Endothelial cell (in vitro differentiated cells): Measurements from ENCODE around the gene SMIM15. TPM values are rescaled to one million over a fixed set of nuclear protein-coding genes. Genes with fewer than 3 reads are reported as not detected.

ENCODE experiments used
- DNase-seq: peaks from one replicate; pipeline ENCODE4 v3.0.0; 2021; ENCODE audit warnings: low spot score
- H3K27ac Mint-ChIP-seq: one replicate; pipeline ENCODE4 v1.8.0; 2021; ENCODE audit warnings: mixed read lengths, inconsistent platforms; ENCODE audit not compliant: unreplicated experiment
- H3K27me3 Mint-ChIP-seq: one replicate; pipeline ENCODE4 v1.8.0; 2021; ENCODE audit warnings: mild to moderate bottlenecking, moderate library complexity, mixed read lengths, inconsistent platforms; ENCODE audit not compliant: unreplicated experiment
- H3K36me3 Mint-ChIP-seq: one replicate; pipeline ENCODE4 v1.8.0; 2021; ENCODE audit warnings: mild to moderate bottlenecking, low read depth, mixed read lengths, inconsistent platforms; ENCODE audit not compliant: unreplicated experiment
- H3K4me1 Mint-ChIP-seq: one replicate; pipeline ENCODE4 v1.8.0; 2021; ENCODE audit warnings: mild to moderate bottlenecking, mixed read lengths, inconsistent platforms; ENCODE audit not compliant: unreplicated experiment
- H3K4me3 Mint-ChIP-seq: one replicate; pipeline ENCODE4 v1.8.0; 2021; ENCODE audit warnings: mild to moderate bottlenecking, mixed read lengths, inconsistent platforms; ENCODE audit not compliant: unreplicated experiment
- H3K9me3 Mint-ChIP-seq: one replicate; pipeline ENCODE4 v1.8.0; 2021; ENCODE audit warnings: mixed read lengths, inconsistent platforms; ENCODE audit not compliant: unreplicated experiment
- CTCF ChIP-seq: fragments of 200-600 bp; sonication (generic); IDR thresholded peaks from one replicate; pipeline ENCODE4 v1.5.0; 2021; ENCODE audit warnings: antibody characterized with exemption; ENCODE audit not compliant: unreplicated experiment
- total RNA-seq: library from RNA; stranded (reverse); fragmentation: NEBNext Ultra II Directional; extraction: Animal tissue kit (Norgen Biotek cat#: 25700); gene quantifications from one replicate; pipeline ENCODE4 v1.2.1, GENCODE V29; 2021; ENCODE audit not compliant: unreplicated experiment

Gene SMIM15
- total RNA-seq, 1 donor from 2014 or later = 92.1 TPM

DNA sequence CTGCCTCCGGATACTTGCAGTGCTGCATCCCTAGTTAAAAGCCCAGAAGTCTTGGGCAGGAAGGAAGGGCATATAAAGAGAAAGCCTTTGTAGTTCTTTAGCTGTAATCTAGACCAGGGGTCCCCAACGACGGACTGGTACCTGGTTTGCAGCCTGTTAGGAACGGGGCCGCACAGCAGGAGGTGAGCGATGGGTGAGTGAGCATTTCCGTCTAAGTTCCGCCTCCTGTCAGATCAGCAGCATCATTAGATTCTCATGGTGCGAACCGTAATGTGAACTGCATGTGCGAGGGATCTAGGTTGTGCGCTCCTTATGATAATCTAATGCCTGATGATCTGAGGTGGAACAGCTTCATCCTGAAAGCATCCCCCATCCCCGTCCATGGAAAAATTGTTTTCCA lies 1.6 kb upstream of the SMIM15 start:
- Mint-ChIP-seq H3K27me3 (peaks cover 9% of the 10 kb centered on the region), H3K36me3 (peaks cover 28% of the 10 kb centered on the region), H3K9me3 (no peaks in the 10 kb centered on the region), H3K4me1 (peaks cover 39% of the 10 kb centered on the region), H3K4me3 (peak overlapping the region; percentile 95), H3K27ac (no peak overlapping the region)
- TF ChIP-seq CTCF = no peak
- no peak for DNase-seq

DNA sequence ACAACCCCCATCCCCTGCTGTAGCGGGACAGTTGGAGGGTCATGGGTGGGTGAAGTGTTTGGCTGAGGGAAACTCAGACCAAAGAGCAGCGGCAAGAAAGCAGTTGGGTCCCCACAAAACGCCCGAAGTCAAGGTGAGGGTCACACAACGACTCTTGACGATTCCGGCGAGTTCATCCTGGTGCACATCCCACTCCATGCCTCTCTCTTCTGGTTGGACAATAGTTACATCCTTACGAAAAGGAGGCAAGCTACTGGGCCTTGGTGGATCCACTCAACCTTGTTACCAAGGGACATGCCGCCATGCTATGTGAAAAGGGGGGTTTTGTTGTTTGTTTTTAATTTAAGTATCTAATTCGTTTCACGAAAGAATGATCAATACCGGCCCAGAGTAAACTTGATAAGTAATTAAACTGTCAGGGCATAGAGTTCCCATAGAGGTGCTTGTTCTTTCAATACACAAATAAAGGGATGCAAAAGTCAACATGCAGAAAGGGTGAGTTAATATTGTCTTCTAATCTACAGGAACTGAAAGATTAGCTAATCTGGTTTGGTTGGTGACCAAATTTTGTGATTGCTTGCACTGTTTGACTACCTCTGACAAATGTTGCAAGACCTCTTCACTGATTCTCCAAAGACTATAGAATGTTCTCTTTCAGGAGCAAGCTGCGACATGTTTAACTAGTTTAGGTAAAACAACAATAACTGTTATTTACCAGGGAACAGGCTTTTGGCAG lies 732 bp upstream of the SMIM15 start:
- no peaks in the 10 kb centered on the region for H3K9me3 Mint-ChIP-seq

DNA sequence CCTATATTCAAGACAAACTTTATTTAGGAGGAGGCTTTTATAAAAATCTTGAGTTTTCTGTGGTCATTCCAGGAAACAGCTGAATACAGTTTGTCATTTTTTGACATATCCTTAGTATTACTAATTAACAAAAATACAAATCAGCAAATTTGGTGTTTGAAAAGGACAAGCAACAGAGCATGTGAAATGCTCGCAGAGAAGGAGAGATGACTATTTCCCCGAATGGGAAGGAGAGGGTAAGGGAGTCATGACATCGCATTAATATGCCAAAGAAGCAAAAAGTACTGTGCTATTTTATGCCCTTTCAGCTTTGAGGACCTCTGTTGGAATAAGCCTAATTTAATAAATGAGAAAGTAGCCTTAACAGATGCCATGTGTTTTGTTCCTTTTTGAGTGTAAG lies 1.8 kb downstream of the SMIM15 start:
- no peak for DNase-seq
- Mint-ChIP-seq H3K36me3 (peaks cover 41% of the 10 kb centered on the region), H3K27me3 (peaks cover 9% of the 10 kb centered on the region), H3K9me3 (no peaks in the 10 kb centered on the region), H3K4me1 (peaks cover 39% of the 10 kb centered on the region), H3K4me3 (peak overlapping the region; percentile 89), H3K27ac (no peak overlapping the region)
- no peak for TF ChIP-seq CTCF

More for the DNA sequence above, 732 bp upstream of the SMIM15 start:
- Mint-ChIP-seq H3K4me1 (peaks cover 43% of the 10 kb centered on the region), H3K4me3 (peak overlapping the region; percentile 95), H3K27ac (peak overlapping the region; percentile 89), H3K36me3 (peaks cover 31% of the 10 kb centered on the region), H3K27me3 (peaks cover 9% of the 10 kb centered on the region)
- TF ChIP-seq CTCF = no peak
- DNase-seq = no peak

- TF ChIP-seq CTCF = no peak
- peaks cover 43% of the 10 kb centered on the region for H3K36me3 Mint-ChIP-seq
- peak overlapping the region; percentile 30 for H3K27ac Mint-ChIP-seq
- DNase-seq = no peak
- peaks cover 9% of the 10 kb centered on the region for H3K27me3 Mint-ChIP-seq
- no peaks in the 10 kb centered on the region for H3K9me3 Mint-ChIP-seq
- peak overlapping the region; percentile 89 for H3K4me3 Mint-ChIP-seq
- peaks cover 39% of the 10 kb centered on the region for H3K4me1 Mint-ChIP-seq
Observed at GRCh38 chr5:61159836-61160235, 2.4 kb downstream of the SMIM15 start.

DNA sequence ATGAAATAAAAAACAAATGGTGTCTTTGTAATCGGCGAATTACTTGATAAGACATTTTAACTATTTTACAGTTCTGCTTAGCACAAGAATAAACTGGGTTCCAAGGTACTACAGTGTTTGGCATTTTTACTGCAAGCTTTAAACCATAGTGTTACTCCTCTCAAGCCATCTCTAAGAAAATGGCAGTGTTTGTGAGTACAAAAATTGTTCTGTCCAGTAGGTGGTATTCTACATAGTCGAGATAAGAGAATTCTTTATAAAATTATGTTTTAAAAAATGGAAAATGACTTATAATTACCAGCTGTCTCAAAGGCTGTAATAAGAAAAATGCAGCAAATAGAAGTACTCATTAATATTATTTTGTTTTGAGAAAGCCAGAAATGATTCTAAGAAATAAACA lies 3.2 kb downstream of the SMIM15 start:
- H3K4me3 Mint-ChIP-seq = peak overlapping the region; percentile 65

More for the DNA sequence above, 3.2 kb downstream of the SMIM15 start:
- Mint-ChIP-seq H3K36me3 (peaks cover 47% of the 10 kb centered on the region), H3K27ac (no peak overlapping the region), H3K4me1 (peaks cover 39% of the 10 kb centered on the region), H3K9me3 (no peaks in the 10 kb centered on the region), H3K27me3 (peaks cover 9% of the 10 kb centered on the region)
- DNase-seq = no peak
- TF ChIP-seq CTCF = no peak
